Prostate gland (tissue), 2 donors: ENCODE data around the gene FNBP1.

Experiments used
- POLR2A ChIP-seq: fragments of 450-650 bp; IDR thresholded peaks from one replicate; pipeline ENCODE4 v1.6.1; 2016; ENCODE audit warnings: antibody characterized with exemption, mild to moderate bottlenecking
- POLR2AphosphoS5 ChIP-seq: sonication (generic); formaldehyde crosslinking; IDR thresholded peaks from one replicate; pipeline ENCODE4 v1.6.1; 2017; ENCODE audit warnings: antibody characterized with exemption
- TF ChIP-seq, protein P1 (sequence below), 4 experiments: fragments of 200-600 bp in 2 of 4; fragments of 450-650 bp in 2 of 4; sonication (generic) in 2 of 4; IDR thresholded peaks; 1 replicate in 3 of 4; 2 replicates in 1 of 4; pipeline ENCODE4 v1.5.1; 2016 to 2019; ENCODE audit warnings: antibody characterized with exemption in 4 of 4, mild to moderate bottlenecking in 2 of 4, moderate library complexity in 2 of 4

DNA sequence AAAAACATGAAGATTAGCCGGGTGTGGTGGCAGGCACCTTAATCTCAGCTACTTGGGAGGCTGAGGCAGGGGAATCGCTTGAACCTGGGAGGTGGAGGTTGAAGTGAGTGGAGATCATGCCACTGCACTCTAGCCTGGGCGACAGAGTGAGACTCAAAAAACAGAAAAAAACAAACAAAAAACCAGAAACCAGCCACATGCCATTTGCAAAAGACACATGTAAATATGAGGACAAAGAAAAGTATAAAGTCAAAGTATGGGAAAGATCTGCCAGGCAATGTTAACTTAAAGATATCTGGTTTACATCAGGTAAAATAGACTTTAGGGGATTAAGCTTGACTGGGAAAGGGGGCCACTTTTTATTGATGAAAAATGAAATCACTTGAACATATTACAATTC, 90.7 kb downstream of the FNBP1 start:
- no peak for TF ChIP-seq POLR2A
- TF ChIP-seq, protein P1, sequence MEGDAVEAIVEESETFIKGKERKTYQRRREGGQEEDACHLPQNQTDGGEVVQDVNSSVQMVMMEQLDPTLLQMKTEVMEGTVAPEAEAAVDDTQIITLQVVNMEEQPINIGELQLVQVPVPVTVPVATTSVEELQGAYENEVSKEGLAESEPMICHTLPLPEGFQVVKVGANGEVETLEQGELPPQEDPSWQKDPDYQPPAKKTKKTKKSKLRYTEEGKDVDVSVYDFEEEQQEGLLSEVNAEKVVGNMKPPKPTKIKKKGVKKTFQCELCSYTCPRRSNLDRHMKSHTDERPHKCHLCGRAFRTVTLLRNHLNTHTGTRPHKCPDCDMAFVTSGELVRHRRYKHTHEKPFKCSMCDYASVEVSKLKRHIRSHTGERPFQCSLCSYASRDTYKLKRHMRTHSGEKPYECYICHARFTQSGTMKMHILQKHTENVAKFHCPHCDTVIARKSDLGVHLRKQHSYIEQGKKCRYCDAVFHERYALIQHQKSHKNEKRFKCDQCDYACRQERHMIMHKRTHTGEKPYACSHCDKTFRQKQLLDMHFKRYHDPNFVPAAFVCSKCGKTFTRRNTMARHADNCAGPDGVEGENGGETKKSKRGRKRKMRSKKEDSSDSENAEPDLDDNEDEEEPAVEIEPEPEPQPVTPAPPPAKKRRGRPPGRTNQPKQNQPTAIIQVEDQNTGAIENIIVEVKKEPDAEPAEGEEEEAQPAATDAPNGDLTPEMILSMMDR (IDR thresholded peaks at IDR 0.05), result no peak
- no peak for TF ChIP-seq POLR2AphosphoS5
